Retinal pigment epithelial cell (primary cell): ENCODE results near the gene LRRTM3.

ENCODE experiments used
- DNase-seq: peaks from one replicate; pipeline ENCODE4 v3.0.0-alpha.2; 2010; ENCODE audit warnings: low read depth
- H3K4me3 ChIP-seq: 2 replicates; pipeline ENCODE4 v1.5.1; 2011; ENCODE audit warnings: mild to moderate bottlenecking, low read length, control low read depth, moderate library complexity
- TF ChIP-seq, protein P1 (sequence below): conservative IDR thresholded peaks from 2 replicates; pipeline ENCODE4 v1.5.1; 2011; ENCODE audit warnings: low read depth, low read length, control low read depth, inconsistent platforms

The LRRTM3 gene

GRCh38 chr10:67127441-67127840 is 201.6 kb downstream of the LRRTM3 start:
- no peak overlapping the region for H3K4me3 ChIP-seq
- TF ChIP-seq, protein P1, sequence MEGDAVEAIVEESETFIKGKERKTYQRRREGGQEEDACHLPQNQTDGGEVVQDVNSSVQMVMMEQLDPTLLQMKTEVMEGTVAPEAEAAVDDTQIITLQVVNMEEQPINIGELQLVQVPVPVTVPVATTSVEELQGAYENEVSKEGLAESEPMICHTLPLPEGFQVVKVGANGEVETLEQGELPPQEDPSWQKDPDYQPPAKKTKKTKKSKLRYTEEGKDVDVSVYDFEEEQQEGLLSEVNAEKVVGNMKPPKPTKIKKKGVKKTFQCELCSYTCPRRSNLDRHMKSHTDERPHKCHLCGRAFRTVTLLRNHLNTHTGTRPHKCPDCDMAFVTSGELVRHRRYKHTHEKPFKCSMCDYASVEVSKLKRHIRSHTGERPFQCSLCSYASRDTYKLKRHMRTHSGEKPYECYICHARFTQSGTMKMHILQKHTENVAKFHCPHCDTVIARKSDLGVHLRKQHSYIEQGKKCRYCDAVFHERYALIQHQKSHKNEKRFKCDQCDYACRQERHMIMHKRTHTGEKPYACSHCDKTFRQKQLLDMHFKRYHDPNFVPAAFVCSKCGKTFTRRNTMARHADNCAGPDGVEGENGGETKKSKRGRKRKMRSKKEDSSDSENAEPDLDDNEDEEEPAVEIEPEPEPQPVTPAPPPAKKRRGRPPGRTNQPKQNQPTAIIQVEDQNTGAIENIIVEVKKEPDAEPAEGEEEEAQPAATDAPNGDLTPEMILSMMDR, result no peak
- DNase-seq, result no peak

- DNase-seq, result no peak
- TF ChIP-seq, protein P1, result no peak
- H3K4me3 ChIP-seq, result no peak overlapping the region
These were observed 214.8 kb downstream of the LRRTM3 start for GRCh38 chr10:67140641-67141040.

GRCh38 chr10:67141300-67141699 is 215.5 kb downstream of the LRRTM3 start:
- TF ChIP-seq, protein P1, result no peak
- H3K4me3 ChIP-seq, result no peak overlapping the region
- DNase-seq, result no peak

GRCh38 chr10:67144530-67144929 is 218.7 kb downstream of the LRRTM3 start:
- H3K4me3 ChIP-seq, result no peak overlapping the region
- TF ChIP-seq, protein P1, result no peak
- no peak for DNase-seq
